HepG2 (cell line): ENCODE results near the gene VPS52. TPM values are rescaled to one million over a fixed set of nuclear protein-coding genes. Genes with fewer than 3 reads are reported as not detected.

Source experiments
- ATAC-seq: fragments of 200-7000 bp; cut with Tn5 transposase; 3 replicates; pipeline ENCODE4 v1.9.1; 2020; ENCODE audit warnings: mild to moderate bottlenecking, moderate library complexity
- BruUV-seq: library from RNA; stranded (reverse); fragments of 400-500 nt; replicated peaks from 2 replicates; lab custom pipeline; 2021; lab: Mats Ljungman, UMichigan
- CTCF ChIA-PET: fragments of 300-600 bp; formaldehyde crosslinking; extraction: SDS; loops from one replicate; lab custom pipeline; 2021; ENCODE audit warnings: low total read pairs, inconsistent platforms, low intra/inter-chr PET ratio; lab: Yijun Ruan, JAX
- POLR2A ChIA-PET: fragments of 350-600 bp; sonication (Branson Sonifier 250); formaldehyde crosslinking; loops from one replicate; lab custom pipeline; 2020; ENCODE audit warnings: antibody characterized with exemption, inconsistent platforms; lab: Yijun Ruan, JAX
- DNase-seq: peaks from one replicate; pipeline ENCODE4 v3.0.0-alpha.2; 2015; ENCODE audit warnings: low spot score
- FAIRE-seq: peaks from 3 replicates; lab custom pipeline; 2011; peaks lifted over from hg19 to GRCh38; lab: Jason Lieb, UNC
- H2AFZ ChIP-seq: one replicate; pipeline ENCODE4 v1.6.1; 2011; ENCODE audit warnings: low read length, inconsistent platforms
- H3K27ac ChIP-seq: fragments of 300-600 bp; 3 replicates; pipeline ENCODE4 v1.8.0; 2011; ENCODE audit warnings: mixed run types, mild to moderate bottlenecking, mixed read lengths, low read length, inconsistent platforms; ENCODE audit not compliant: insufficient read depth; ENCODE audit errors: extremely low read length
- H3K27me3 ChIP-seq, 2 experiments: fragments of 200-600 bp in 1 of 2; 2 replicates in 1 of 2; 3 replicates in 1 of 2; pipeline versions ENCODE4 v1.6.0 to v1.8.0; 2011; ENCODE audit warnings: low read length in 2 of 2, mild to moderate bottlenecking in 2 of 2, moderate library complexity in 2 of 2, inconsistent platforms in 1 of 2; ENCODE audit not compliant: insufficient read depth in 2 of 2, control insufficient read depth in 1 of 2
- H3K36me3 ChIP-seq, 2 experiments: fragments of 200-600 bp in 1 of 2; replicated peaks in 1 of 2; 2 replicates in 1 of 2; 3 replicates in 1 of 2; pipeline versions ENCODE4 v1.5.1 to v1.8.0; 2011; ENCODE audit warnings: low read length in 2 of 2, inconsistent platforms in 1 of 2; ENCODE audit not compliant: insufficient read depth in 2 of 2, control insufficient read depth in 1 of 2
- H3K4me1 ChIP-seq: 2 replicates; pipeline ENCODE4 v1.5.1; 2012; ENCODE audit warnings: low read length, inconsistent platforms; ENCODE audit not compliant: insufficient read depth
- H3K4me2 ChIP-seq: 2 replicates; pipeline ENCODE4 v1.6.0; 2011; ENCODE audit warnings: low read depth, low read length, inconsistent platforms
- H3K4me3 ChIP-seq, 3 experiments: fragments of 200-600 bp in 1 of 3; sonication (generic), shearing (Covaris generic) in 1 of 3; replicated peaks in 1 of 3; 2 replicates each; pipeline ENCODE4 v1.5.1; 2011 to 2016; ENCODE audit warnings: low read length in 3 of 3, inconsistent platforms in 2 of 3, low read depth in 2 of 3, mild to moderate bottlenecking in 2 of 3, control low read depth in 1 of 3, mixed read lengths in 1 of 3; ENCODE audit not compliant: insufficient read depth in 1 of 3
- H3K79me2 ChIP-seq: one replicate; pipeline ENCODE4 v1.6.1; 2011; ENCODE audit warnings: low read length, inconsistent platforms; ENCODE audit not compliant: insufficient read depth
- H3K9ac ChIP-seq: 2 replicates; pipeline ENCODE4 v1.6.0; 2011; ENCODE audit warnings: mild to moderate bottlenecking, low read depth, low read length, inconsistent platforms; ENCODE audit not compliant: insufficient read depth
- H3K9me3 ChIP-seq: 2 replicates; pipeline ENCODE4 v1.5.1; 2012; ENCODE audit warnings: mild to moderate bottlenecking, low read length
- H4K20me1 ChIP-seq: 2 replicates; pipeline ENCODE4 v1.6.0; 2011; ENCODE audit warnings: inconsistent platforms, mild to moderate bottlenecking, low read length, moderate library complexity; ENCODE audit not compliant: insufficient read depth
- ATAD3A ChIP-seq: sonication (generic); formaldehyde crosslinking; IDR thresholded peaks from 2 replicates; pipeline ENCODE4 v1.4.0; 2020; ENCODE audit warnings: missing genetic modification reagents
- CEBPG ChIP-seq: IDR thresholded peaks from 2 replicates; pipeline ENCODE4 v1.6.1; 2016
- HNF4A ChIP-seq: sonication (generic); formaldehyde crosslinking; IDR thresholded peaks from 2 replicates; pipeline ENCODE4 v1.4.0; 2020; ENCODE audit warnings: missing genetic modification reagents
- MTA1 ChIP-seq: sonication (generic); formaldehyde crosslinking; IDR thresholded peaks from 2 replicates; pipeline ENCODE4 v1.4.0; 2020; ENCODE audit warnings: missing genetic modification reagents, mild to moderate bottlenecking, borderline replicate concordance
- SRY ChIP-seq: sonication (generic); formaldehyde crosslinking; IDR thresholded peaks from 2 replicates; pipeline ENCODE4 v1.8.0; 2022; ENCODE audit warnings: mild to moderate bottlenecking, missing genetic modification reagents
- TAF1 ChIP-seq: sonication (generic); formaldehyde crosslinking; IDR thresholded peaks from 2 replicates; pipeline ENCODE4 v1.4.0; 2020; ENCODE audit warnings: missing genetic modification reagents
- ZBTB7B ChIP-seq: sonication (generic); formaldehyde crosslinking; IDR thresholded peaks from 2 replicates; pipeline ENCODE4 v1.4.0; 2020; ENCODE audit warnings: missing genetic modification reagents
- ZNF292 ChIP-seq: sonication (generic); formaldehyde crosslinking; IDR thresholded peaks from 2 replicates; pipeline ENCODE4 v1.8.1; 2022; ENCODE audit warnings: mild to moderate bottlenecking, low read depth, missing genetic modification reagents, borderline replicate concordance
- ZNF329 ChIP-seq: sonication (generic); formaldehyde crosslinking; IDR thresholded peaks from 2 replicates; pipeline ENCODE4 v1.9.0; 2021; ENCODE audit warnings: low read depth, mild to moderate bottlenecking, missing genetic modification reagents
- ZNF782 ChIP-seq: sonication (generic); formaldehyde crosslinking; IDR thresholded peaks from 2 replicates; pipeline ENCODE4 v1.4.0; 2020; ENCODE audit warnings: missing genetic modification reagents, mild to moderate bottlenecking, borderline replicate concordance
- WGBS: methylation state at CpG from one replicate; pipeline ENCODE4 v1.1.6; 2017; ENCODE audit warnings: low lambda C conversion rate; 5-methylcytosine and 5-hydroxymethylcytosine counted together
- in situ Hi-C: cut with HindIII; loops from 2 replicates; pipeline ENCODE4 v1.10.0; 2017; ENCODE audit warnings: low pct_unique_long_range_greater_than_20kb; ENCODE audit not compliant: extremely low pct_ligation_motif_present
- intact Hi-C: fragments of 100-400 bp; cut with micrococcal nuclease; formaldehyde crosslinking; loops from one replicate; pipeline ENCODE4 v1.10.0; 2022; ENCODE audit not compliant: unreplicated experiment
- polyA plus RNA-seq, 8 experiments: library from polyadenylated mRNA; depleted of rRNA in 3 of 8; stranded (reverse) in 7 of 8; unstranded in 1 of 8; fragments of >200 nt; fragmentation: Illumina TruSeq in 4 of 8; extraction: Trizol in 4 of 8; gene quantifications; 2 replicates each; pipeline versions ENCODE4 v1.2.1 to v1.2.3, GENCODE V29; 2011 to 2016; ENCODE audit warnings: low read depth in 4 of 8, missing spikeins in 1 of 8, mixed read lengths in 1 of 8; ENCODE audit not compliant: insufficient read depth in 1 of 8
- total RNA-seq, 5 experiments: library from RNA; depleted of rRNA; stranded (reverse); fragments of >200 nt; fragmentation: Illumina TruSeq; extraction: Trizol; gene quantifications; 2 replicates each; pipeline ENCODE4 v1.2.3, GENCODE V29; 2016; ENCODE audit warnings: low read depth in 1 of 5
- TF ChIP-seq, protein P1 (sequence below), 2 experiments: IDR thresholded peaks; 2 replicates each; pipeline ENCODE4 v1.6.1; 2011 to 2012; ENCODE audit warnings: low read length in 2 of 2, borderline replicate concordance in 1 of 2, low read depth in 1 of 2, mild to moderate bottlenecking in 1 of 2, moderate library complexity in 1 of 2
- TF ChIP-seq, protein P2 (sequence below): sonication (generic); formaldehyde crosslinking; IDR thresholded peaks from 2 replicates; pipeline ENCODE4 v1.4.0; 2020; ENCODE audit warnings: missing genetic modification reagents
- TF ChIP-seq, protein P3 (sequence below): fragments of 450-650 bp; IDR thresholded peaks from 2 replicates; pipeline ENCODE4 v1.6.1; 2016
- TF ChIP-seq, protein P4 (sequence below): sonication (generic); formaldehyde crosslinking; IDR thresholded peaks from 2 replicates; pipeline ENCODE4 v1.5.1; 2020; ENCODE audit warnings: missing genetic modification reagents, mild to moderate bottlenecking, borderline replicate concordance

The VPS52 gene
- total and polyA plus RNA-seq, 2 of the 13 experiments (the other 11 are each of a cell fraction or from before 2014, with no cell fraction given): 48.9 to 85.5 TPM

DNA sequence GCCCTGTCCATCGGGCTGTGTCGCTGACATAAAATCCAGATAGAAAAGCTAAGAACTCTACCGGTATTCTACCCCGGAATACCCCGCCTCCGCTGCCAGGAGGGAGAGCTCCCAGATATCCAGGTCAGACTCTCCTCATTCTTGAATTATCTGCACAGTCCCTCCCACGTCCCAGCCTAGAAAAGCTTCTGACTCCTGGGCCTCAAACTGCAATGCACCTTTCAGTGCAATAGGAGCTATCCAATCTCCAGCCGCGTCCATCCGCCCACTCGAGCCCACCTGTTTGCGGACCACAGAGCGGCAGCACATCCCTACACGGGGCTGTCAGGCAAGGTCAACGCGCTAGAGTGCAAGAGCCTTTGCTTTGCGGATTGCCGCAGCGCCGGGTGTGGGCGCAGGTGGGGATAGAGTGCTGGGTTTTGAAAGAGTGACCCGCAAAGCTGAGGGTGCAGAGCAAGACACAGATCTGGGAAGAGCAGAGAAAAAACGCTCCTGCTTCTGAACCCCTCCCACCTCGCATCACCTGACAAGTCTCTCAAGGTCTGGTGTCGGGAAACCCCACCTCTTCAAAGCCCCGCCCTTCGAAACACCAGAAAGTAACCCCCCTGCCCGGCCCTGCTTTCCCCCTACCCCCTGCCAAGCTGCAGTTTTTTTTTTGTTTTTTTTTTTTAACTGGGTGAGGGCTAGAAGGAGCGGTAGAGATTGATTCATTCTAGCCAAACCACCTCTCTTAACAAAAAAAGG is 40.9 kb upstream of the VPS52 start:
- intact Hi-C loops: loop anchor here (1.0 to 5.0 kb wide), 2 partner anchors 32 to 40 kb away; partner anchors contain the start of genes RPS18 and VPS52
- in situ Hi-C loops: no loop called here
- Histone ChIP-seq H4K20me1 (peaks cover 3% of the 10 kb centered on the region; the same call in 1 of the 2 replicates), H3K36me3 (0 out of 5 replicates have a peak, but pooled peaks cover 0 to 2% of the 10 kb centered on the region in 2 experiments), H3K4me3 (peak overlapping the region; percentile 92 to 98 (median 98)), H3K9ac (peak overlapping the region; percentile 92), H3K9me3 (no peaks in the 10 kb centered on the region), H3K27me3 (no peaks in the 10 kb centered on the region; a peak in 1 of 5 replicates), H3K4me2 (peak overlapping the region; percentile 94), H3K4me1 (peaks cover 24% of the 10 kb centered on the region), H2AFZ (no peak overlapping the region), H3K27ac (peak overlapping the region; percentile 83), H3K79me2 (peaks cover 20% of the 10 kb centered on the region)
- CTCF ChIA-PET: no interaction called here
- FAIRE-seq (peak; percentile 83), DNase-seq (peak; percentile 84), ATAC-seq (peak; percentile 65)
- POLR2A ChIA-PET: interaction anchor here (0.6 to 2.7 kb wide), 10 partner anchors 10 to 340 kb away, joined by 3 to 40 read pairs (median 9); partner anchors contain the start of genes CUTA, PFDN6, PHF1 and RGL2
- no TSS peak for BruUV-seq
- WGBS: 7% methylated on average over 26 of the region's 29 CpGs
- no peak for TF ChIP-seq ZNF329 (CRISPR knock-in tag)
- TF ChIP-seq ZBTB7B (CRISPR knock-in tag): peak; percentile 82; the same call in 1 of the 2 replicates
- peak; percentile 49; the same call in 1 of the 2 replicates for TF ChIP-seq TAF1
- TF ChIP-seq, protein P1, sequence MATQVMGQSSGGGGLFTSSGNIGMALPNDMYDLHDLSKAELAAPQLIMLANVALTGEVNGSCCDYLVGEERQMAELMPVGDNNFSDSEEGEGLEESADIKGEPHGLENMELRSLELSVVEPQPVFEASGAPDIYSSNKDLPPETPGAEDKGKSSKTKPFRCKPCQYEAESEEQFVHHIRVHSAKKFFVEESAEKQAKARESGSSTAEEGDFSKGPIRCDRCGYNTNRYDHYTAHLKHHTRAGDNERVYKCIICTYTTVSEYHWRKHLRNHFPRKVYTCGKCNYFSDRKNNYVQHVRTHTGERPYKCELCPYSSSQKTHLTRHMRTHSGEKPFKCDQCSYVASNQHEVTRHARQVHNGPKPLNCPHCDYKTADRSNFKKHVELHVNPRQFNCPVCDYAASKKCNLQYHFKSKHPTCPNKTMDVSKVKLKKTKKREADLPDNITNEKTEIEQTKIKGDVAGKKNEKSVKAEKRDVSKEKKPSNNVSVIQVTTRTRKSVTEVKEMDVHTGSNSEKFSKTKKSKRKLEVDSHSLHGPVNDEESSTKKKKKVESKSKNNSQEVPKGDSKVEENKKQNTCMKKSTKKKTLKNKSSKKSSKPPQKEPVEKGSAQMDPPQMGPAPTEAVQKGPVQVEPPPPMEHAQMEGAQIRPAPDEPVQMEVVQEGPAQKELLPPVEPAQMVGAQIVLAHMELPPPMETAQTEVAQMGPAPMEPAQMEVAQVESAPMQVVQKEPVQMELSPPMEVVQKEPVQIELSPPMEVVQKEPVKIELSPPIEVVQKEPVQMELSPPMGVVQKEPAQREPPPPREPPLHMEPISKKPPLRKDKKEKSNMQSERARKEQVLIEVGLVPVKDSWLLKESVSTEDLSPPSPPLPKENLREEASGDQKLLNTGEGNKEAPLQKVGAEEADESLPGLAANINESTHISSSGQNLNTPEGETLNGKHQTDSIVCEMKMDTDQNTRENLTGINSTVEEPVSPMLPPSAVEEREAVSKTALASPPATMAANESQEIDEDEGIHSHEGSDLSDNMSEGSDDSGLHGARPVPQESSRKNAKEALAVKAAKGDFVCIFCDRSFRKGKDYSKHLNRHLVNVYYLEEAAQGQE (IDR thresholded peaks at IDR 0.05; ENCODE audit: borderline replicate concordance in 1 of 2, low read depth in 1 of 2, low read length in 2 of 2): no peak
- TF ChIP-seq ATAD3A (CRISPR knock-in tag): no peak
- TF ChIP-seq, protein P2, sequence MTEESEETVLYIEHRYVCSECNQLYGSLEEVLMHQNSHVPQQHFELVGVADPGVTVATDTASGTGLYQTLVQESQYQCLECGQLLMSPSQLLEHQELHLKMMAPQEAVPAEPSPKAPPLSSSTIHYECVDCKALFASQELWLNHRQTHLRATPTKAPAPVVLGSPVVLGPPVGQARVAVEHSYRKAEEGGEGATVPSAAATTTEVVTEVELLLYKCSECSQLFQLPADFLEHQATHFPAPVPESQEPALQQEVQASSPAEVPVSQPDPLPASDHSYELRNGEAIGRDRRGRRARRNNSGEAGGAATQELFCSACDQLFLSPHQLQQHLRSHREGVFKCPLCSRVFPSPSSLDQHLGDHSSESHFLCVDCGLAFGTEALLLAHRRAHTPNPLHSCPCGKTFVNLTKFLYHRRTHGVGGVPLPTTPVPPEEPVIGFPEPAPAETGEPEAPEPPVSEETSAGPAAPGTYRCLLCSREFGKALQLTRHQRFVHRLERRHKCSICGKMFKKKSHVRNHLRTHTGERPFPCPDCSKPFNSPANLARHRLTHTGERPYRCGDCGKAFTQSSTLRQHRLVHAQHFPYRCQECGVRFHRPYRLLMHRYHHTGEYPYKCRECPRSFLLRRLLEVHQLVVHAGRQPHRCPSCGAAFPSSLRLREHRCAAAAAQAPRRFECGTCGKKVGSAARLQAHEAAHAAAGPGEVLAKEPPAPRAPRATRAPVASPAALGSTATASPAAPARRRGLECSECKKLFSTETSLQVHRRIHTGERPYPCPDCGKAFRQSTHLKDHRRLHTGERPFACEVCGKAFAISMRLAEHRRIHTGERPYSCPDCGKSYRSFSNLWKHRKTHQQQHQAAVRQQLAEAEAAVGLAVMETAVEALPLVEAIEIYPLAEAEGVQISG (CRISPR knock-in tag): peak; percentile 77
- TF ChIP-seq HNF4A (CRISPR knock-in tag): peak; percentile 34; the same call in 1 of the 2 replicates
- TF ChIP-seq ZNF292 (CRISPR knock-in tag): no peak; the same call in none of the 2 replicates
- peak; percentile 47 for TF ChIP-seq MTA1 (CRISPR knock-in tag)
- TF ChIP-seq SRY: no peak
- TF ChIP-seq CEBPG (CRISPR knock-in tag): 0 out of 2 replicates have a peak, but pooled peaks have one; percentile 22
- TF ChIP-seq, protein P3, sequence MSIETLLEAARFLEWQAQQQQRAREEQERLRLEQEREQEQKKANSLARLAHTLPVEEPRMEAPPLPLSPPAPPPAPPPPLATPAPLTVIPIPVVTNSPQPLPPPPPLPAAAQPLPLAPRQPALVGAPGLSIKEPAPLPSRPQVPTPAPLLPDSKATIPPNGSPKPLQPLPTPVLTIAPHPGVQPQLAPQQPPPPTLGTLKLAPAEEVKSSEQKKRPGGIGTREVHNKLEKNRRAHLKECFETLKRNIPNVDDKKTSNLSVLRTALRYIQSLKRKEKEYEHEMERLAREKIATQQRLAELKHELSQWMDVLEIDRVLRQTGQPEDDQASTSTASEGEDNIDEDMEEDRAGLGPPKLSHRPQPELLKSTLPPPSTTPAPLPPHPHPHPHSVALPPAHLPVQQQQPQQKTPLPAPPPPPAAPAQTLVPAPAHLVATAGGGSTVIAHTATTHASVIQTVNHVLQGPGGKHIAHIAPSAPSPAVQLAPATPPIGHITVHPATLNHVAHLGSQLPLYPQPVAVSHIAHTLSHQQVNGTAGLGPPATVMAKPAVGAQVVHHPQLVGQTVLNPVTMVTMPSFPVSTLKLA: 0 out of 2 replicates have a peak, but pooled peaks have one; percentile 2
- TF ChIP-seq, protein P4, sequence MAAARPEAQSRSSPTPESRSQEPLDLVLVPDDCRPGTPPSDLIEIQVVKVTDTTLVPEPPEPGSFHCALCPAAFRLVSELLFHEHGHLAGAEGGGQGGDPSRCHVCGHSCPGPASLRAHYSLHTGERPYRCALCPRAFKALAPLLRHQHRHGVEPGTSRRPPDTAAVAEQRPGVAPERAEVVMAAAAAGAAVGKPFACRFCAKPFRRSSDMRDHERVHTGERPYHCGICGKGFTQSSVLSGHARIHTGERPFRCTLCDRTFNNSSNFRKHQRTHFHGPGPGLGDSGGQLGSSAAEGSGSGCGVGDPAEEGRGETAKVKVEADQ: no peak
- peak; percentile 39; the same call in 1 of the 2 replicates for TF ChIP-seq ZNF782 (CRISPR knock-in tag)
